Stimulated activated naive CD4-positive, alpha-beta T cell treated with Interleukin-2 at 50 U/mL for 16 hours (primary cell): ENCODE measurements around the gene C1orf115.
"Not testable (repeated sequence)": the region's sequence is repeated elsewhere in the genome, so short reads cannot be mapped to it uniquely, and the experiment has no call there.

Source experiments
- DNase-seq: peaks from one replicate; lab custom pipeline; 2025; lab: John Stamatoyannopoulos, UW

Gene C1orf115

GRCh38 chr1:220726634-220727033 lies 36.5 kb downstream of the C1orf115 start:
- DNase-seq: no peak

- no peak for DNase-seq
Measured at GRCh38 chr1:220727519-220727918, 37.4 kb downstream of the C1orf115 start.

- no peak for DNase-seq
Measured at GRCh38 chr1:220730486-220730885, 40.3 kb downstream of the C1orf115 start.

GRCh38 chr1:220732137-220732536 lies 42.0 kb downstream of the C1orf115 start:
- DNase-seq: no peak

- DNase-seq: no peak
Measured at GRCh38 chr1:220732621-220733020, 42.5 kb downstream of the C1orf115 start.

- DNase-seq: peak; percentile 46
Measured at GRCh38 chr1:220733086-220733601, 43.0 kb downstream of the C1orf115 start.

- DNase-seq: no peak
Measured at GRCh38 chr1:220734571-220735326, 44.6 kb downstream of the C1orf115 start.

GRCh38 chr1:220736283-220736682 lies 46.1 kb downstream of the C1orf115 start:
- not testable (repeated sequence) for DNase-seq

- no peak for DNase-seq
Measured at GRCh38 chr1:220741349-220741748, 51.2 kb downstream of the C1orf115 start.

GRCh38 chr1:220741825-220742224 lies 51.7 kb downstream of the C1orf115 start:
- DNase-seq: no peak

- DNase-seq: no peak
Measured at GRCh38 chr1:220742520-220742919, 52.4 kb downstream of the C1orf115 start.

- no peak for DNase-seq
Measured at GRCh38 chr1:220746851-220747250, 56.7 kb downstream of the C1orf115 start.

- no peak for DNase-seq
Measured at GRCh38 chr1:220747437-220748088, 57.4 kb downstream of the C1orf115 start.

- DNase-seq: no peak
Measured at GRCh38 chr1:220748089-220748934, 58.1 kb downstream of the C1orf115 start, which contains the start of gene MTARC2. TSS of gene MTARC2 (plus strand) at chr1:220748322. CDS start at chr1:220748532, 210 bp downstream.
